Stimulated activated CD8-positive, alpha-beta memory T cell treated with anti-CD3 and anti-CD28 coated beads, Interleukin-4, amount 100 ng/mL, for 24 hours (primary cell): ENCODE data around the gene HHIP.

Experiments
- DNase-seq: peaks from one replicate; pipeline ENCODE4 v3.0.0-alpha.2; 2020; ENCODE audit warnings: low read depth

HHIP gene

GRCh38 chr4:144655491-144655890 is 9.5 kb downstream of the HHIP start:
- DNase-seq: no peak

DNA sequence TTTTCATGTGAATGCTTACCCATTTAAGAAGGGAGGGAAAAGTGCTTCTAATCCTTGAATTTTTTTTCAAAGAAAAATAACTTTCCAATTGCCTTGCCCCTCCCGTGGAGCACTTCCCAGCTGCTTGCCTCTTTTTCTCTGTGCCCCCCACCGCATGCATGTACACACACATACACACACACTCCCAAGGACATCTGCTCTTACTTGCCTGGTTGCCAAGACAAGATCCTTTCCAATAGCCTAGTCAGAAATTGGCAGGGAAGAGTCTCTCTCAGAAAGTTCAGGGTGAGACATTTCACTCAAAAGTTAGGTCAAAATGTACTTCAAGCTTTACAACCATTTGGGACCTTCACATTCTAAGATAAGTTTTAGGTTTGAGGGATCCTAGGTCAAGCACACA is 10.9 kb downstream of the HHIP start:
- DNase-seq: no peak

- DNase-seq: no peak
These were observed 12.1 kb downstream of the HHIP start for GRCh38 chr4:144658015-144658567.

DNA sequence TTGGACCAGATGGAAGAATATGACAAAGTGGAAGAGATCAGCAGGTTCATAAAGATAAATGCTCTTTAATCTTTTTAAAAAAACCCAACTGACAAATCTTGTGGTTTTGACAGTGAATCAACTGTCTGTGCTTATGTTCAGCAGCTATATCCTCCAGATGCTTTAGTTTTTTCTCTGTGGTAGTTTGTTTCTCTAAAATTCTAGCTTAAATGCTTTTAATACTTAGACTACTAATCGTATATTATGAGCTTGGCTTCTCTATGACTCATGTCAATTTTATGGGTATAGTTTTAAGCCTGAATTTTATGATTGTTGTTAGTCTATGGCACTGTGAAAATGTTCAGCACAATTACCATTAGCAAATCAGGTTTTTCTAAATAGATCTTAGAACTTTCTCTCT is 12.9 kb downstream of the HHIP start:
- no peak for DNase-seq

DNA sequence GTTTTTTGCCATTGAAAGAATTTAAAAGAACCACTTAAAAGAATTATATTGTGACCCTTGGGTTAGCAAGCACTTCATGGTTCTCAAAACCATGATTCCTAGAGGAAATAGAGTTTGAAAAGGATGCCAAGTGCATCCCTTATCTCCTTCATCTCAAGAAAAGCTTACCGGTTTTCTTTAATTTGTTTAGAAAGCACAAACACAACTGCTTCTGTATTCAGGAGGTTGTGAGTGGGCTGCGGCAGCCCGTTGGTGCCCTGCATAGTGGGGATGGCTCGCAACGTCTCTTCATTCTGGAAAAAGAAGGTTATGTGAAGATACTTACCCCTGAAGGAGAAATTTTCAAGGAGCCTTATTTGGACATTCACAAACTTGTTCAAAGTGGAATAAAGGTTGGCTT is 13.5 kb downstream of the HHIP start:
- DNase-seq: no peak

DNA sequence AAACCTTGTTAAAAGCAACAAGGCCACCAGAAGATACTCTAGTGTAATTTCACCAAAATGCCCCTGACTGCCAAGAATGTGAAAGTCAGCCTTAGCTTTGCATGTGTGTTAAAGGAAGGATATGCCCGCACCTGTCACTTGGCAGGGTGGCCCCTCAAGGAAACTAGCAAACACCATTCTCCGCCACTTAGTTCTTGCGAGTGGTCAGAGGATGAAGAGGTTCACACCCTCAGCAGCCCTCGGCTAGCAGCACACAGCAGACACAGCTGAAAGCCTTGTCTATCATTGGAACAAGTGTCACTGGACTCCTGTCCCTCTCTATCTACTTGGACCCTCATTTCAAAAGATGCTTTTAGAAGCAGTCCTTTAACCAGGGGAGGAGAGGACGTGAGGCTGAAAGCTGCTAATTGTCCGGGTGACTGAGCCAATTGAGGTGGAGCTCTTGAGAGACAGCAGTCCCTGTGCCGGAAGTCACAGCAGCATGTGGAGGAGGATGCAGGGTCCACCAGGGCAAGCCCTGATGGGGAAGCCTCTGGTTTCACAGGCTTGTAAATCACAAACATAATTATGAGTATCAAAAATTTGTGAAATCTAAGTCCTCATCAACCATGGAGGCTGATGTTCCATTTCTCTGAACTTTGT is 18.0 kb downstream of the HHIP start:
- DNase-seq: no peak

DNA sequence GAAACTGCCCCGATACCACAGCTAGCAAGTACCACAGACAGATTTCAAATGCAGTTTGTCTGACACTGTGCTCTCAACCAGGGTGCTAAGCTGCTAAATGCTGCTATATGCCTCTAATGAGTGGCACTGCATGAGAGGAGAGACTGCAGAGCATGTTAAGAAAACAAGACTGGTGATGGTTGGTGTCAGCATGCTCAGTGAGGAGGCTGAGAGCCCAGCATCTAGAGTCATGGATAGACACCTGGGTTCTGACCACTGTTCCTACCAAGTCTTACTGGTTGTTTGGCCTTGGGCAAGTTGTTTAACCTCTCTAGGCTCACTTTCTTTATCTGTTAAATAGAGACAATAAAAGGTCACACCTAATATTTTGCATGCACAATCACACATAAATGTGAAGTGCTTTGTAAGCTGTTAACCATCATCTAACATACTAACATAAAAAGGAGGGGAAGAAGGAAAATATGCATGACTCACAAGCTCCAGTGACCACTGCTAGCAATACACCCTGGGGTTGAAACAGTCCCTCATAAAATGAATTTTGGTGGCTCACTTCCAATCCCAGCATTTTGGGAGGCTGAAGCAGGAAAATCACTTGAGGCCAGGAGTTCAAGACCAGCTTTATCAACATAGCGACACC is 20.7 kb downstream of the HHIP start:
- no peak for DNase-seq

DNA sequence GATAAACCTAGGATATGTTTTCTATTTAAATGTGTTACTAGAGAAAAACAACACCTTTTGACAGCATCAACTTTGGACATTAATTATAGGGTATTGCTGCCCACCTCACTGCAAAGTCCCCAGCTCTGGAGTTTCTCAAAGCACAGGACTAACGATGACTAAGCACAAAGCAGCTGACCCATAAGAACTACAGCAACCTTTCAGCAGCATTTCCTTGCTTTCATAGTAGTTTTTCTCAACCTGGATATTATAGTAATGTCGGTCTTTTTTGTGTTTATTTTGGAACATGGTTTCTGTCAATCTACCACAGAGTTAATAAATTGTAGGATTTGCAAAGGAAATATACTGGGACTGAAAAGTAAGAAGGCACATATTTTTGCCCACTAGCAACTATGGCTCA is 21.5 kb downstream of the HHIP start:
- no peak for DNase-seq

DNA sequence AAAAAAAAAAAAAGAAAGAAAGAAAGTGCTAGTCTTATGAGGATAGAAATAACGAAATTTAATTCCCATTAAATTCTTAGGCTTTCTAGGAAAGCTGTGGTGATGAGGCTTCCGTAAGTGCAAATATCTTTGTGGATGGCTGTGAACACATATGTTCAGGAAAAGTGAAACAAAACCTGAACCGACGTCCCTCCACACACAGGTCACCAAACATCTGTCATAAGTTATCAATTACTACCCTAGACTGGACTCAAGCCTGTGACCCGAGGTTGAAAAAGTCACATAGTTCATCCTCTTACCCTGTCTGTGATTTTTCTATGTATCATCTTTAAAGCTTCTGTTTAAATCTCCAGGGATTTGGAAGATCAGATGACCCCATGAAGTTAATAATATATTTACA is 24.8 kb downstream of the HHIP start:
- DNase-seq: no peak

- DNase-seq: no peak
These were observed 28.8 kb downstream of the HHIP start for GRCh38 chr4:144674711-144675110.

DNA sequence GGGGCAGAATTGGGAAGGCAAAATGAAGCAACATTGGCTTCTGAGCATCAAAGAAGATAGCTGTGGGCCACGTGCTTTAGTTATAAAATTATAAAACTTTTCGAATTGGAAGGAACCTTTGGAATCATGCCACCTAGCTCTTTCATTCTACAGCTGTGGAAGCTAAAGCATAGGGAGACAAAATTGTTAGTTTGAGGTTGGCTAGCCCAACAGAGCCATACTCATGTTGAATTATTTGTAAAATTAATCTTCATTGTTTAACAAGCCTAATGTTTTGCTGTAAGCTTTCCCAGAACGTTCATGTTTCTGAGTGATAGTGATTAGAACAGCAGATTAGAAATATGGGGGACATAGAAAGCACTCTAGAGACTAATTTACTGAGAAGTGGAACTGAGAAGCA is 35.9 kb downstream of the HHIP start:
- no peak for DNase-seq

DNA sequence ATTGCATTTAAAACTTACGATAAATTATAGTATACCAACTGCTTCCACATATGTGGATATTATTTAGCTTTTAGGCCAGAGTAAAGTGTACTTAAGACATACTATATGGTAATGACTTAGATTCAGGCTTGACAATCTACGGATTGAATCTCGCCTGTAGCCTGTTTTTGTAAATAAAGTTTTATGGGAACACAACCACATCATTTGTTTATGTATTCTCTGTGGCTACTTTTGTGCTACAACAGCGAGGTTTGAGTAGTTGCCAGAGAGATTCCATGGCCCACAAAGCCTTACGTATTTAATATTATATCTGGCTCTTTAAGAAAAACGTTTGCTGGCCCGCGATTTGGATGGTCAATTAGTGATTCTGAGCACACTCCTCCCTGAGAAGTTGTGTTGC is 37.6 kb downstream of the HHIP start:
- DNase-seq: no peak

DNA sequence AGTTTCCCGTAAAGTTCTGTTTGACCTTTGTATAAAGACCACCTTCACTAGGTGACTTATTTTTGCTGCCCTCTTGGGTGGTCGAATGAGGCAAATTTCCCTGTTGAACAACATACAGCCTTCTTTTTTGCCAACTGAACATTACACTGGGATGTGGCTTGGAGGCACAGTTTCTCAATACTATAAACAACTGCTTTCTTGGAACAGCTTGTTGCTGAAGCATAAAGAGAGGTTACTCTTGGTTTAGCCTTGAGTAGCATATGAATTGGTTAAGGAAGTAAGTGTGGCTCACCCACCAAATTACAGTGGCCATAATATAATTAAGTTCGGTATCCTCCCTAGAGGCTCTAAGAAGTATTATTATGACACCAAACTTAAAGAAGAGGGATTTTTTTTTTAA is 40.0 kb downstream of the HHIP start:
- DNase-seq: no peak

DNA sequence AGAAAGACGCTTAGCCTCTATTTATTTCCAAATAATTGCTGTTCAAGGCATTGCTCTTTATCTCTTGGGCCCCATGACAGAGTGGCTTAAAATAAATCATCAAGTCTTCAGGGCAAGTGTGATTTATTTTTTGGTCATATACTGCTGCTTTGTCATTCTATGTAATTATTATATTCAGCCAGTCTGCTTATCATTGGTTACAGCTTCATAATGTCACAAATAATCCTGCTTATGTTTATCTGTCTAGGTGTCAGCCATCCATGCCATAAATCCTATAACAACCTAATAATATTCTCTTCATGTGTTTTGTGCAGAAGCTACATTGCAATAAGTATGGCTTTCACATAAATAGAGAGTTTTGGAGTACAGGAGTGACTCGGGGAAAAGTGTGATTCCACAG is 41.0 kb downstream of the HHIP start:
- no peak for DNase-seq

GRCh38 chr4:144687466-144687865 is 41.5 kb downstream of the HHIP start:
- DNase-seq: no peak

- no peak for DNase-seq
These were observed 42.1 kb downstream of the HHIP start for GRCh38 chr4:144688035-144688569.

GRCh38 chr4:144689125-144689524 is 43.2 kb downstream of the HHIP start:
- no peak for DNase-seq

- DNase-seq: no peak
These were observed 49.8 kb downstream of the HHIP start for GRCh38 chr4:144695721-144696120.

GRCh38 chr4:144696376-144696775 is 50.4 kb downstream of the HHIP start:
- no peak for DNase-seq

GRCh38 chr4:144699565-144699964 is 53.6 kb downstream of the HHIP start:
- no peak for DNase-seq

DNA sequence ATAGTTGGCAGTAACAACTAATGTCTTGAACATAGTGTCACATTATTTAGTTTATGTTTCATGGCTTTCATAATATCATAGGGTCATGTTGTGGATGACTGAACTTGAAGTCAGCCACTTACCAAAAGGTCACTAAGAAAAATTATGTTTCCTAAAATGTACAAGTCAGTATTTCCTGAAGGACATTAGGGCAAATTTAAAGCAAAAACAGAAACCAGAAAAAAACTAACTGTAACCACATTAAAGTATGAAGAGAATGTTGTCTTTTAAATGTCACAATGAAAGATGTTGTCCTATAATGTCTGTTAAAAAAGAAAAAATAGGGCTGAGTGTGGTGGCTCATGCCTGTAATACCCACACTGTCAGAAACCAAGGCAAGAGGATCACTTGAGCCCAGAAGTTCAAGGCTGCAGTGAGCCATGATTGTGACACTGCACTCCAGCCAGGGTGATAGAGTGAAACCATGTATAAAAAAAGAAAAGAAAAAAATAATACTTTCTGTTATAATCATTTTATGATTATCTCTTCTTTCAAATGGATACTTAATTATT is 55.8 kb downstream of the HHIP start:
- DNase-seq: no peak

GRCh38 chr4:144703494-144703893 is 57.5 kb downstream of the HHIP start:
- no peak for DNase-seq
